Activated B cell treated with CpG ODN at 0.5 μM for 24 hours (primary cell): ENCODE data around the gene SLC22A5. TPM values are rescaled to one million over a fixed set of nuclear protein-coding genes. Genes with fewer than 3 reads are reported as not detected.

Experiments used
- ATAC-seq: fragments of 200-7000 bp; cut with Tn5 transposase; one replicate; pipeline ENCODE4 v1.10.0; 2021; ENCODE audit warnings: low read depth, mild to moderate bottlenecking, moderate library complexity
- CTCF ChIA-PET: fragments of 350-600 bp; sonication (Branson Sonifier 250); formaldehyde crosslinking; loops from one replicate; lab custom pipeline; 2021; ENCODE audit warnings: antibody characterized with exemption; lab: Charles Lee
- POLR2A ChIA-PET: fragments of 350-600 bp; sonication (Branson Sonifier 250); formaldehyde crosslinking; loops from one replicate; lab custom pipeline; 2021; ENCODE audit warnings: antibody characterized with exemption; lab: Charles Lee
- DNase-seq: peaks from one replicate; pipeline ENCODE4 v3.0.0; 2022
- H3K27ac Mint-ChIP-seq: one replicate; pipeline ENCODE4 v1.8.0; 2020; ENCODE audit warnings: mixed read lengths
- H3K27me3 Mint-ChIP-seq: one replicate; pipeline ENCODE4 v1.8.0; 2021; ENCODE audit warnings: mixed read lengths
- H3K36me3 Mint-ChIP-seq: one replicate; pipeline ENCODE4 v1.8.0; 2021; ENCODE audit warnings: low read depth, mixed read lengths
- H3K4me1 Mint-ChIP-seq: one replicate; pipeline ENCODE4 v1.8.0; 2021; ENCODE audit warnings: mixed read lengths
- H3K4me3 Mint-ChIP-seq: one replicate; pipeline ENCODE4 v1.8.0; 2020; ENCODE audit warnings: mild to moderate bottlenecking, mixed read lengths
- H3K9me3 Mint-ChIP-seq: one replicate; pipeline ENCODE4 v1.8.0; 2020; ENCODE audit warnings: mixed read lengths
- intact Hi-C: fragments of 100-400 bp; cut with micrococcal nuclease; formaldehyde crosslinking; loops from one replicate; pipeline ENCODE4 v1.15.1; 2024
- total RNA-seq: library from RNA; stranded (reverse); gene quantifications from 2 replicates; pipeline ENCODE4 v1.2.3, GENCODE V29; 2022
- TF ChIP-seq, protein P1 (sequence below): fragments of 200-600 bp; IDR thresholded peaks from one replicate; pipeline ENCODE4 v1.8.0; 2022; ENCODE audit warnings: antibody characterized with exemption, mild to moderate bottlenecking

SLC22A5 gene
- total RNA-seq, 1 donor from 2014 or later: 6.6 TPM

DNA sequence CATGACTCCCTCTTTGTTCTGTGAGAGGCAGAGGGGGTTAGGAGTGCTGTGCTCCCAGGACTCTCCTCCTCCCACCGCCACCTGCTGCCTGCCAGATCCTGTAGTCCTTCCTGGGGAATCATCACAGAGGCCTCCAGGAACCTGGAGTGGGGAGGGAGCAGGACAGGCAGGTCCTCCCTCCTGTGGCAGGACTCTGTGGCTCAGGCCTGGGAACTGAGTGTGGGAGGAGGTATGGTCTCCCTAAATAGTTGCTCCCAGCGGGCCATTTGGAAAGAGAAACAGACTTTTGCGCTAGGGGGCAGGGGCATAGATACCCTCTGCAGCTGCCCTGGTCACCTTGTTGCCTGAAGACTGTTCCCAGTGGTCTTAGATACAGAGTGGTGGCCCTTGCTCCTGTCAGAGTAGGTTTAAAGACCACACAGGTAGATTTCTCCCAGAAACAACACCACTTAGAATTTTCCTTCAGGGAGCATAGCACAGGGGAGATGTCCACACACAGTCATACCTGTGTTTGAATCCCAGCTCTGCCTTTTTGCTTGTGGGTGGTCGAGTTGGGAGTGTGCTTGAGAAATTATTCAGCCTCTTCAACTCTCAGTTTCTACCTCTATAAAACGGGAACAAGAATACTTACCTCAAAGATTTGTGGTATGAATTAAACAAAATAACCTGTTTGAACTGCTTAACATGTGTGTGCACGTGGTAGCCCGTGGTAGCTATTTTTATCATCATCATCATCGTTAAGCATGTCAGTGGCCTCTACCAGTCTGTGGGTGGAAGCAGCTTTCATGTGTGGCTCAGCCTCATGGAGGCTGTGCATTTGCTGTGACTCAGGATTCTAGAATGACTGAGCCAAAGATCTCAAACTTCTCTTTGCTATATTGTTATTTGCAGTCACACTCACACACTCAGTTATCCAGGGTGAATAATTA is 55.8 kb downstream of the SLC22A5 start:
- no peaks in the 10 kb centered on the region for H3K27me3 Mint-ChIP-seq
- intact Hi-C loops: loop anchor here (1.0 to 10.0 kb wide), 4 partner anchors 31 to 1510 kb away; partner anchors contain the start of gene IRF1
- DNase-seq (no peak), ATAC-seq (peak; percentile 59)
- peak overlapping the region; percentile 62 for H3K4me3 Mint-ChIP-seq
- peaks cover 100% of the 10 kb centered on the region for H3K4me1 Mint-ChIP-seq
- H3K27ac Mint-ChIP-seq: peak overlapping the region; percentile 91
- POLR2A ChIA-PET: interaction anchor here (0.6 to 11.6 kb wide), 16 partner anchors 10 to 1135 kb away, joined by 3 to 461 read pairs (median 26); partner anchors contain the start of genes IRF1 and SLC22A5
- peaks cover 13% of the 10 kb centered on the region for H3K36me3 Mint-ChIP-seq
- H3K9me3 Mint-ChIP-seq: no peaks in the 10 kb centered on the region
- TF ChIP-seq, protein P1, sequence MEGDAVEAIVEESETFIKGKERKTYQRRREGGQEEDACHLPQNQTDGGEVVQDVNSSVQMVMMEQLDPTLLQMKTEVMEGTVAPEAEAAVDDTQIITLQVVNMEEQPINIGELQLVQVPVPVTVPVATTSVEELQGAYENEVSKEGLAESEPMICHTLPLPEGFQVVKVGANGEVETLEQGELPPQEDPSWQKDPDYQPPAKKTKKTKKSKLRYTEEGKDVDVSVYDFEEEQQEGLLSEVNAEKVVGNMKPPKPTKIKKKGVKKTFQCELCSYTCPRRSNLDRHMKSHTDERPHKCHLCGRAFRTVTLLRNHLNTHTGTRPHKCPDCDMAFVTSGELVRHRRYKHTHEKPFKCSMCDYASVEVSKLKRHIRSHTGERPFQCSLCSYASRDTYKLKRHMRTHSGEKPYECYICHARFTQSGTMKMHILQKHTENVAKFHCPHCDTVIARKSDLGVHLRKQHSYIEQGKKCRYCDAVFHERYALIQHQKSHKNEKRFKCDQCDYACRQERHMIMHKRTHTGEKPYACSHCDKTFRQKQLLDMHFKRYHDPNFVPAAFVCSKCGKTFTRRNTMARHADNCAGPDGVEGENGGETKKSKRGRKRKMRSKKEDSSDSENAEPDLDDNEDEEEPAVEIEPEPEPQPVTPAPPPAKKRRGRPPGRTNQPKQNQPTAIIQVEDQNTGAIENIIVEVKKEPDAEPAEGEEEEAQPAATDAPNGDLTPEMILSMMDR: no peak
- CTCF ChIA-PET: interaction anchor here (0.6 to 6.1 kb wide), 13 partner anchors 10 to 75 kb away, joined by 3 to 47 read pairs (median 9); partner anchors contain the start of gene IRF1

DNA sequence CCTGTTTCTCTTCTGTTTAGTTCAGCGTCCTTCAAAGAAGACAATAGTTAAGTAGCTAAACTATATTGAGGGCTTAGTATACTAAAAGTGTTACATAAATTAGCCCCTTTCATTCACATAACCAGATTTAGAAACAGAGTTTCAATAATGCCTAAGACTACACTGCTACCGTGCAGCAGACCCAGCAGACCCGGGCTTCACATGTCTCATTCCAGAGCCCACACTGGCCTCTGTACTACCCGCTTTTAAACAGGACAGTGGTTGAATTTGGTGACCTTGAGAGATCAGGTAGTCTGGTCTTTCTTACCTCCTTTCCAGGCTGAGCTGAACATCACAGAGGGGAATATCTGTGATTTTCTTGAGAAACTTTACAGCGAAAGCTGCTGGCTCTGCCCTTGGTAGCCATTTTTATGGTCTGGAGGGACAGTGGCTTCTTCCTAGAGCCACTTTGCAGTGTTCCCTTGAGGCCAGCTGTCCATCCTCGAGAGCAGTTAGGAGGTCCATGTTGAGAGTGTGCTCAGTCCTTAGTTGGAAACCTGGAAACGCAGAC is 56.5 kb downstream of the SLC22A5 start:
- POLR2A ChIA-PET: interaction anchor here (0.6 to 11.6 kb wide), 16 partner anchors 10 to 1529 kb away, joined by 3 to 461 read pairs (median 26); partner anchors contain the start of genes IRF1 and SLC22A5
- ATAC-seq (no peak), DNase-seq (no peak)
- TF ChIP-seq, protein P1: no peak
- intact Hi-C loops: loop anchor here (1.0 to 10.0 kb wide), 8 partner anchors 11 to 1509 kb away; partner anchors contain the start of gene IRF1
- peaks cover 13% of the 10 kb centered on the region for H3K36me3 Mint-ChIP-seq
- H3K27ac Mint-ChIP-seq: peak overlapping the region; percentile 91
- H3K9me3 Mint-ChIP-seq: no peaks in the 10 kb centered on the region
- peaks cover 100% of the 10 kb centered on the region for H3K4me1 Mint-ChIP-seq
- no peaks in the 10 kb centered on the region for H3K27me3 Mint-ChIP-seq
- H3K4me3 Mint-ChIP-seq: peak overlapping the region; percentile 62
- CTCF ChIA-PET: interaction anchor here (0.8 to 6.1 kb wide), 15 partner anchors 10 to 74 kb away, joined by 3 to 47 read pairs (median 6); partner anchors contain the start of gene IRF1

DNA sequence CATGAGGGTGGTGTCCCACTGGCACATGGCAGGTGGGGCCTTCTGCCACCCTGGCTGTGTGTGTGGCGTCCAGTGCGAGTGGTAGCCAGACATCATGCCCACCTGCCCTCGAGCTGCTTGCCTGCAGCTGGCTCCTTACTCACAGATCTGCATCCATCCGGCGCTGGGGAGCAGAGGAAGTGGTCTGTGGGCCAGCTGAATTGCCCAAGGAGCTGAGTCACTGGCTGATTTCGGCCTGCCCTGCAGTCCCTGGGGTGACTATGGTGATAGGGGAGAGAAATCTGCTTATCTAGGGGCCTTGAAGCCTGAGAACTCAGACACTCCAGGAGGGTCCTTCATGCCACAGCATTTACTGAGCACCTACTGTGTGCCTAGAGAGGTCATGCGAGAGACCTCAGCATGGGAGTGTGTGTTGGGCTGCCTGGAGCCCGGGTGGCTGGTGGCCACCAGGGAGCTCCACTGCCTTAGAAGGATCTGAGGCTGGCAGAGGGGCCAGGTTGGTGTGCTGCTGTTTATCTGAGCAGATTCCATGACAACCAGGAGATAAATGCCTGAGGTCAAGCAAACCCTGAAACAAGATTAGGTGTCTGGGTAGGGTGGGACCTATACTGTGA is 57.1 kb downstream of the SLC22A5 start:
- ATAC-seq (peak; percentile 44), DNase-seq (peak; percentile 60)
- CTCF ChIA-PET: interaction anchor here (0.9 to 6.1 kb wide), 18 partner anchors 9 to 73 kb away, joined by 3 to 47 read pairs (median 5); partner anchors contain the start of gene IRF1
- Mint-ChIP-seq H3K36me3 (peaks cover 14% of the 10 kb centered on the region), H3K9me3 (no peaks in the 10 kb centered on the region), H3K4me3 (peak overlapping the region; percentile 62), H3K27ac (peak overlapping the region; percentile 91), H3K4me1 (peaks cover 100% of the 10 kb centered on the region), H3K27me3 (no peaks in the 10 kb centered on the region)
- TF ChIP-seq, protein P1: no peak
- intact Hi-C loops: loop anchor here (1.0 to 10.0 kb wide), 5 partner anchors 11 to 1508 kb away; no protein-coding TSS in a partner anchor
- POLR2A ChIA-PET: interaction anchor here (0.6 to 11.6 kb wide), 13 partner anchors 10 to 1528 kb away, joined by 3 to 461 read pairs (median 42); partner anchors contain the start of genes IRF1 and SLC22A5

DNA sequence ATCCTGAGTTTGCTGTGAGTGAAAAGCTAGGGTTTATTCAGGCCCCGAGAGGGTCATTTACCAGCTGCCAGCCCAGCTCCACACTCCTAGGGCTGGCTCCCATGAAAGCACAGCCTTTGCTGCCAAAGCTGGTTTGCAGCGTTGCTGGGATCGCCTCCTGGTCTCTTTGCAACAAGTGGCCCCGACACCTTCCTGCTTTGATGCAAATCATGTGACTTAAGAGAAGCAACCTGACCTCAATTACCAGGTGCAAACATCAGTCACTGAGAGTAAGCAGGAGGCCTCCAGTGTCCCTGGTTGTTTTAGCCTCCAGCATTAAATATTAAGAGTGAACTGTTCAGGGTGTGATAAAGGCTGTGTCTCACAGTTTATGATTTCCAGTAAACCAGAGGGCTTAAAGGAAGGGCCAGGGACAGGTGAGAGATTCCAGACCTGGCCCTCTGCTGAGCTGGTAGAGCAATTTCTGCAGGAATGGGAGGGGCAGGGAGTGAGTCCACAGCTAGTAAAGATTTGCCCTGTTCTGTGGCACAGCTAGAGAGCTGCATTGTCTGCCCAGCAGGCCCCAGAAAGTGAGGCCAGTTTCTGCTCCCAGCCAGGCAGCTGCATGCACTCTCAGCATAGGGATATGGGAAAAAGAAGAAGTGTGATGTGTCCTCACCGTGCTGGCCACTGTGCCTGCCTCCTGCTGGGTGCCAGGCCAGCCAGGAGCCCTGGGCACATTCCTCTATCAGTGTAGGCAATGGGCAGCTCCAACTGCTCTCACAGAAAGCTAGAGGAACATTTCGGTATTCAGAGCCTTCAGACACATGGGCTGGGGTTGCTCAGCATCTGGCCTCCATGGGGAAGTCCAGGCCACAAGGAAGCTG is 58.0 kb downstream of the SLC22A5 start:
- ChIA-PET CTCF (interaction anchor here (0.9 to 6.1 kb wide), 15 partner anchors 10 to 72 kb away, joined by 3 to 47 read pairs (median 5); partner anchors contain the start of gene IRF1), POLR2A (interaction anchor here (1.2 to 11.6 kb wide), 10 partner anchors 9 to 73 kb away, joined by 3 to 461 read pairs (median 59); partner anchors contain the start of gene IRF1)
- H3K27ac Mint-ChIP-seq: peak overlapping the region; percentile 91
- intact Hi-C loops: loop anchor here (2.0 to 10.0 kb wide), 3 partner anchors 17 to 1507 kb away; no protein-coding TSS in a partner anchor
- H3K4me1 Mint-ChIP-seq: peaks cover 100% of the 10 kb centered on the region
- H3K36me3 Mint-ChIP-seq: peaks cover 14% of the 10 kb centered on the region
- no peaks in the 10 kb centered on the region for H3K9me3 Mint-ChIP-seq
- ATAC-seq (no peak), DNase-seq (no peak)
- TF ChIP-seq, protein P1: no peak
- H3K27me3 Mint-ChIP-seq: no peaks in the 10 kb centered on the region
- peak overlapping the region; percentile 62 for H3K4me3 Mint-ChIP-seq
